Natural killer cell (primary cell): Measurements from ENCODE around the gene ZAP70. TPM values are rescaled to one million over a fixed set of nuclear protein-coding genes. Genes with fewer than 3 reads are reported as not detected.
A peak's percentile ranks its signal among the peaks of the same experiment; 100 is the strongest.

Source experiments
- ATAC-seq, 3 donors: fragments of 150-1000 bp in 2 of 3; fragments of 200-7000 bp in 1 of 3; cut with Tn5 transposase; 1 replicate in 1 of 3; 2 replicates in 2 of 3; pipeline ENCODE4 v1.10.0; 2021; ENCODE audit warnings: mild to moderate bottlenecking in 2 of 3, moderate library complexity in 2 of 3
- DNase-seq, 2 donors: peaks; one replicate each; pipeline versions ENCODE4 v3.0.0 to v3.0.0-alpha.2; 2013 to 2021; ENCODE audit warnings: mixed read lengths in 1 of 2
- H3K27ac ChIP-seq: one replicate; pipeline ENCODE4 v1.5.1; 2013; ENCODE audit warnings: mild to moderate bottlenecking, low read length
- H3K27me3 ChIP-seq: one replicate; pipeline ENCODE4 v1.6.1; 2013; ENCODE audit warnings: low read length; ENCODE audit not compliant: control insufficient read depth, insufficient read depth
- H3K36me3 ChIP-seq: one replicate; pipeline ENCODE4 v1.6.1; 2013; ENCODE audit warnings: low read length; ENCODE audit not compliant: control insufficient read depth, insufficient read depth
- H3K4me1 ChIP-seq: one replicate; pipeline ENCODE4 v1.6.1; 2013; ENCODE audit warnings: low read length; ENCODE audit not compliant: control insufficient read depth, insufficient read depth
- H3K4me3 ChIP-seq: one replicate; pipeline ENCODE4 v1.5.1; 2013; ENCODE audit warnings: low read length
- H3K9me3 ChIP-seq: one replicate; pipeline ENCODE4 v1.6.1; 2013; ENCODE audit warnings: low read length; ENCODE audit not compliant: control insufficient read depth, insufficient read depth
- H3K27ac Mint-ChIP-seq, 2 donors: one replicate each; pipeline ENCODE4 v1.8.0; 2022; ENCODE audit warnings: mild to moderate bottlenecking in 2 of 2, mixed read lengths in 2 of 2, moderate library complexity in 1 of 2
- H3K27me3 Mint-ChIP-seq, 2 donors: one replicate each; pipeline ENCODE4 v1.8.0; 2022; ENCODE audit warnings: low read depth in 2 of 2, mixed read lengths in 2 of 2
- H3K36me3 Mint-ChIP-seq: one replicate; pipeline ENCODE4 v1.8.0; 2022; ENCODE audit warnings: mixed read lengths
- H3K4me1 Mint-ChIP-seq, 2 donors: one replicate each; pipeline ENCODE4 v1.8.0; 2022; ENCODE audit warnings: mixed read lengths in 2 of 2
- H3K4me3 Mint-ChIP-seq: one replicate; pipeline ENCODE4 v1.8.0; 2022; ENCODE audit warnings: mild to moderate bottlenecking, moderate library complexity, mixed read lengths
- H3K9me3 Mint-ChIP-seq, 2 donors: one replicate each; pipeline ENCODE4 v1.8.0; 2022; ENCODE audit warnings: mixed read lengths in 2 of 2
- WGBS: methylation state at CpG from one replicate; pipeline ENCODE4 v1.1.7; 2013; ENCODE audit warnings: missing lambda C conversion rate; ENCODE audit not compliant: insufficient coverage; 5-methylcytosine and 5-hydroxymethylcytosine counted together
- intact Hi-C: fragments of 100-400 bp; cut with micrococcal nuclease; formaldehyde crosslinking; loops from one replicate; pipeline ENCODE4 v1.14.2; 2022
- total RNA-seq, 4 donors: library from RNA; stranded (reverse); fragments of 120-200 nt in 1 of 4; gene quantifications; one replicate each; pipeline versions ENCODE4 v1.2.3 to v1.2.4, GENCODE V29; 2013 to 2022
- TF ChIP-seq, protein P1 (sequence below): fragments of 200-600 bp; IDR thresholded peaks from one replicate; pipeline ENCODE4 v1.8.0; 2022; ENCODE audit warnings: antibody characterized with exemption

ZAP70 gene
- total RNA-seq, 3 donors from 2014 or later (not counting 1 experiment from before 2014, with no cell fraction given): 883 to 1,008 (median 954) TPM

DNA sequence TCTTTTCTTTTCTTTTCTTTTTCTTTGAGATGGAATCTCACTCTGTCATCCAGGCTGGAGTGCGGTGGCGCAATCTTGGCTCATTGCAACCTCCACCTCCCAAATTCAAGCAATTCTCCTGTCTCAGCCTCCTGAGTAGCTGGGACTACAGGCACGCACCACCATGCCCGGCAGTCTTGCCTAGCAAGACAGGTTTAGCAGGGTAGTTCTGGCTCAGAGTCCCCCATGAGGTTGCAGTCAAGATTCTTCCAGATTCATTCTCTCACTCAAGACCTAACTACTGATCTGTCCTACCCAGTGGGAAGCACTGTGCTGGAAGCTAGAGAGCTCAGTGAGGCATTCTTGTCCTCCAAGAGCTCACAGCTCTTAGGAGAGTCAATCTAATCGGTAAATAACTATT is 17.6 kb upstream of the ZAP70 start:
- Mint-ChIP-seq H3K9me3 (no peaks in the 10 kb centered on the region), H3K4me1 (peaks cover 4 to 5% of the 10 kb centered on the region in 2 donors), H3K36me3 (no peaks in the 10 kb centered on the region), H3K27ac (no peak overlapping the region), H3K27me3 (peaks cover 4 to 10% of the 10 kb centered on the region in 2 donors), H3K4me3 (no peak overlapping the region)
- intact Hi-C loops: loop anchor here (2.0 to 5.0 kb wide), 2 partner anchors 31 to 583 kb away; partner anchors contain the start of genes ACTR1B and ANKRD36
- WGBS: 99% methylated on average over 5 of the region's 5 CpGs
- no peaks in the 10 kb centered on the region for H3K27me3 ChIP-seq
- TF ChIP-seq, protein P1, sequence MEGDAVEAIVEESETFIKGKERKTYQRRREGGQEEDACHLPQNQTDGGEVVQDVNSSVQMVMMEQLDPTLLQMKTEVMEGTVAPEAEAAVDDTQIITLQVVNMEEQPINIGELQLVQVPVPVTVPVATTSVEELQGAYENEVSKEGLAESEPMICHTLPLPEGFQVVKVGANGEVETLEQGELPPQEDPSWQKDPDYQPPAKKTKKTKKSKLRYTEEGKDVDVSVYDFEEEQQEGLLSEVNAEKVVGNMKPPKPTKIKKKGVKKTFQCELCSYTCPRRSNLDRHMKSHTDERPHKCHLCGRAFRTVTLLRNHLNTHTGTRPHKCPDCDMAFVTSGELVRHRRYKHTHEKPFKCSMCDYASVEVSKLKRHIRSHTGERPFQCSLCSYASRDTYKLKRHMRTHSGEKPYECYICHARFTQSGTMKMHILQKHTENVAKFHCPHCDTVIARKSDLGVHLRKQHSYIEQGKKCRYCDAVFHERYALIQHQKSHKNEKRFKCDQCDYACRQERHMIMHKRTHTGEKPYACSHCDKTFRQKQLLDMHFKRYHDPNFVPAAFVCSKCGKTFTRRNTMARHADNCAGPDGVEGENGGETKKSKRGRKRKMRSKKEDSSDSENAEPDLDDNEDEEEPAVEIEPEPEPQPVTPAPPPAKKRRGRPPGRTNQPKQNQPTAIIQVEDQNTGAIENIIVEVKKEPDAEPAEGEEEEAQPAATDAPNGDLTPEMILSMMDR: no peak
- ATAC-seq (no peak), DNase-seq (no peak)
- H3K9me3 ChIP-seq: no peaks in the 10 kb centered on the region
- no peaks in the 10 kb centered on the region for H3K4me1 ChIP-seq
- H3K27ac ChIP-seq: no peak overlapping the region
- H3K4me3 ChIP-seq: no peak overlapping the region
- H3K36me3 ChIP-seq: no peaks in the 10 kb centered on the region

DNA sequence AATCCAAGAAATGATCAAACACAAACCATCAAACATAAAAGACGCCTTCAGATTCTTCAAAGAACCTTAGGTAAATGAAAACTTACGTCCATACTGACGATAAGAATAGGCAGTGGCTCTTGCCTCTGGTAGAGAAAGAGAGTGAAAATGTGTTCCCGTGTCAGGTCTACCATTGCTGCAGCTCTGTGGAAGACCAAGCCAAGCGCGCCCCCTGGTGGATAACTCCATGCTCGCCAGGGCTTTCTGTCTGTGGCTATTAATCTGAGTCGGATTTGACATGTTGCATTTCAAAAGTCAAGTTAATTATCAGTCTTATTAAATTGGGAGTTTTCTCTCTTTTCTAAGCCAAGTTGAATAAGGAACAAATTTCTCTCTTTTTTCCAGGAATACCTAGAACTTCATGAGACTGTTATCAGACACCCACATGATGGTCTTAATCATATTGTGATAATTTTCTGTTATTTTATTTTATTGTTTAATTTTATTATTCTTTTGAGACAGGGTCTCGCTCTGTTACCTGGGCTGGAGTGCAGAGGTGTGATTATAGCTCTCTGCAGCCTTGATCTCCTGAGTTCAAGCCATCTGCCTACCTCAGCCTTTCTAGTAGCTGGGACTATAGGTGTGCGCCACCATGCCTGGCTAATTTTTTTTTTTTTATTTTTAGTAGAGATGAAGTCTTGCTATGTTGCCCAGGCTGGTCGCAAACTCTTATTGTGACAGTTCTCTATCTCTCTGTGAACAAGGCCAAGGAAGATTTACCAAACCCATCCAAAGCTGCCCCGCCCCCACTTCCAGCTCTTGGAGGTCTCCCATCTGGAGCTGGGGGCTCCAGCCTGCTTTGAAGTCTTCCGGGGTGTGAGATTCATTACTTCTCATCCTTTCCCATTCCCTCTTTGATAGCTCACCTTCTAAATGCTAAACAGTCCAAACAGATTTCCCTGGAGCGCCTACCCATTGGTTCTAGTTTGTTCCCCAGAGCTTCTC is 15.8 kb upstream of the ZAP70 start:
- WGBS: 29% methylated on average over 11 of the region's 14 CpGs
- Mint-ChIP-seq H3K36me3 (no peaks in the 10 kb centered on the region), H3K9me3 (no peaks in the 10 kb centered on the region), H3K4me1 (peaks cover 4 to 5% of the 10 kb centered on the region in 2 donors), H3K27me3 (peaks cover 4 to 10% of the 10 kb centered on the region in 2 donors), H3K27ac (no peak overlapping the region), H3K4me3 (no peak overlapping the region)
- no peaks in the 10 kb centered on the region for H3K4me1 ChIP-seq
- TF ChIP-seq, protein P1: peak; percentile 90
- no peak overlapping the region for H3K27ac ChIP-seq
- no peak overlapping the region for H3K4me3 ChIP-seq
- H3K36me3 ChIP-seq: no peaks in the 10 kb centered on the region
- intact Hi-C loops: loop anchor here (1.0 to 5.0 kb wide), 4 partner anchors 33 to 585 kb away; partner anchors contain the start of genes ACTR1B and ANKRD36
- ATAC-seq (peak; percentile 89 to 93 (median 91)), DNase-seq (peak; percentile 89 to 94)
- H3K27me3 ChIP-seq: no peaks in the 10 kb centered on the region
- H3K9me3 ChIP-seq: no peaks in the 10 kb centered on the region

DNA sequence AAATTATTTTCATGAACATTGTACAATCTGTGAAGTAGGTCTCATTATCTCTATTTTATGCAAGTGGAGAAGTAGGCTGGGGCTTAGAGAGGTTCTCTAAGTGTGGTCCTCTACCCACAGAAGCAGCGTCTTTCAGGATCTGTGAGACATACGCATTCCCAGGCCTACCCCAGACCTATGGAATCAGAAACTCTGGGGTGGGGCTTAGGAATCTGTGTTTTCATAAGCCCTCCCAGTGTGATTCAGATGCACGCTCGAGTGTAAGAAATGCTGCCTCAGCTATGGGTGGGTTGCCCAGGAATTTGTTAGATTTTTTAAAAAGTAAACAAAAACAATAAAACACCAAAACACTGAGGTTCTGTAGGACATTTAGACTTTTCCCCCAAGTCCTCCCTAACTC is 14.8 kb upstream of the ZAP70 start:
- Mint-ChIP-seq H3K27ac (no peak overlapping the region), H3K4me3 (no peak overlapping the region), H3K36me3 (no peaks in the 10 kb centered on the region), H3K4me1 (peaks cover 4 to 5% of the 10 kb centered on the region in 2 donors), H3K9me3 (no peaks in the 10 kb centered on the region), H3K27me3 (peaks cover 4 to 10% of the 10 kb centered on the region in 2 donors)
- Histone ChIP-seq H3K27me3 (no peaks in the 10 kb centered on the region), H3K36me3 (no peaks in the 10 kb centered on the region), H3K9me3 (no peaks in the 10 kb centered on the region), H3K4me1 (no peaks in the 10 kb centered on the region), H3K4me3 (no peak overlapping the region), H3K27ac (no peak overlapping the region)
- ATAC-seq (no peak), DNase-seq (no peak)
- TF ChIP-seq, protein P1: no peak
- WGBS: 100% methylated on average over 3 of the region's 4 CpGs
- intact Hi-C loops: loop anchor here (5.0 kb wide), 1 partner anchor 586 kb away; the partner anchor contains the start of gene ANKRD36
